Colonic mucosa (tissue), 4 donors: ENCODE data around the gene CAMK1. TPM values are rescaled to one million over a fixed set of nuclear protein-coding genes. Genes with fewer than 3 reads are reported as not detected.
A peak's percentile ranks its signal among the peaks of the same experiment; 100 is the strongest.

Experiments
- DNase-seq: peaks from one replicate; pipeline ENCODE4 v3.0.0-alpha.2; 2020
- H3K27ac ChIP-seq: fragments of 200-600 bp; one replicate; pipeline ENCODE4 v1.8.0; 2021
- H3K27me3 ChIP-seq: fragments of 200-600 bp; one replicate; pipeline ENCODE4 v1.8.0; 2021
- H3K36me3 ChIP-seq: fragments of 200-600 bp; one replicate; pipeline ENCODE4 v1.8.0; 2021
- H3K4me1 ChIP-seq: fragments of 200-600 bp; one replicate; pipeline ENCODE4 v1.8.0; 2021; ENCODE audit warnings: mild to moderate bottlenecking
- H3K4me3 ChIP-seq: fragments of 200-600 bp; one replicate; pipeline ENCODE4 v1.8.0; 2021
- H3K9ac ChIP-seq, 2 donors: one replicate each; pipeline ENCODE4 v1.7.0; 2013; ENCODE audit warnings: control low read depth in 2 of 2, low read depth in 2 of 2, low read length in 2 of 2
- H3K9me3 ChIP-seq: fragments of 200-600 bp; one replicate; pipeline ENCODE4 v1.8.0; 2021
- intact Hi-C: fragments of 100-400 bp; cut with DNase I; formaldehyde crosslinking; loops from one replicate; pipeline ENCODE4 v1.14.1; 2022
- total RNA-seq, 2 donors: library from RNA; stranded (reverse); fragmentation: NEBNext Ultra II Directional in 1 of 2; extraction: Animal tissue kit (Norgen Biotek cat#: 25700) in 1 of 2; gene quantifications; one replicate each; pipeline ENCODE4 v1.2.1, GENCODE V29; 2021
- TF ChIP-seq, protein P1 (sequence below): fragments of 200-600 bp; IDR thresholded peaks from one replicate; pipeline ENCODE4 v1.8.0; 2022; ENCODE audit warnings: antibody characterized with exemption, mild to moderate bottlenecking
- donor health status: healthy.
- donor health status: DM: no; HTN: no; CAD: no.
- donor health status: DM: no; HTN: no; CAD: no.

The CAMK1 gene
- total RNA-seq, 2 donors from 2014 or later = 7.8 to 16.5 TPM

DNA sequence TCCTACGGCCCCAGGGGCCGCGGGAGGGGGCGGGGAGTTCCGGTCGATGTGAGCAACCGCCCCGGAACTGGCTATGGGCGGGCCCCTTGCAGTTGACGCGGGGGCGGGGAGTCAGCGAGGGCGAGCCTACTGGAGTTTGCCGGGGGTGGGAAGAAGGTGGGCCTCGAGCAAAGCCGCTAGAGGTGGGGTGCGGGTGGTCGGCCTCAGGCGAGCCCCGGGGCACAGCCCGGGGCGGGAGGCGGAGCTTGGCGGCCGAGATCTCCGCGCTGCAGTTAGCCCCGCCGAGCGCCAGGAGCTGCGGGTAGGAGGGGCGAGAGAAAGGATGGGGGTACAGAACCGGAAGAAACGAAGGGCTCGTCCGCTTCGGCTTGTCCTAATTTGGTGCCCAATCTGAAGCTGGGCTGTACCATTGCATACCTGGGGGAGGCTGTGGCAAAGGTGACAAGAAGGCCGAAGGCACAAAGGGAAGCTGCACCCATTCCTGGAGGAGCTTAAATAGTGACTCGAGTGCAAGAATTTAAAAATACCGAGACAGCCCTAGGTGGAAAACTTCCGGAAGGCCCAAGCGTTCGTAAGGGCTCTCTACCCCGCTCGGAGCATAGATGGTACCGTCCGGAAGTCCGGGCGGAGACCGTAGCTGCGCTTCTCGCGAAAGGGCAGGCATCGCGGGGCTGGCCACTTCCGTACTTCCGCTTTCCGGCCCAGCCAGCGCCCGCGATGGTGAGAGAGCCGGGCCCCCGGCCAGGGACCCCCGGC lies 22.8 kb upstream of the CAMK1 start, which contains the start of the genes ARPC4 and TADA3:
Gene ARPC4 (plus strand): TSS at position 678 of the 756 bp plus-strand sequence. CDS start 40 bp downstream, at position 718.
Gene TADA3 (minus strand): TSS at position 69 of the 756 bp plus-strand sequence. CDS start 1,007 bp downstream, outside the sequence.
- H3K36me3 ChIP-seq = no peaks in the 10 kb centered on the region
- intact Hi-C loops = loop anchor here (5.0 kb wide), 1 partner anchor 45 kb away; the partner anchor contains the start of gene OGG1
- peak within 1 kb of the TSS; percentile 90 for H3K4me3 ChIP-seq
- H3K27me3 ChIP-seq = no peaks in the 10 kb centered on the region
- TF ChIP-seq, protein P1, sequence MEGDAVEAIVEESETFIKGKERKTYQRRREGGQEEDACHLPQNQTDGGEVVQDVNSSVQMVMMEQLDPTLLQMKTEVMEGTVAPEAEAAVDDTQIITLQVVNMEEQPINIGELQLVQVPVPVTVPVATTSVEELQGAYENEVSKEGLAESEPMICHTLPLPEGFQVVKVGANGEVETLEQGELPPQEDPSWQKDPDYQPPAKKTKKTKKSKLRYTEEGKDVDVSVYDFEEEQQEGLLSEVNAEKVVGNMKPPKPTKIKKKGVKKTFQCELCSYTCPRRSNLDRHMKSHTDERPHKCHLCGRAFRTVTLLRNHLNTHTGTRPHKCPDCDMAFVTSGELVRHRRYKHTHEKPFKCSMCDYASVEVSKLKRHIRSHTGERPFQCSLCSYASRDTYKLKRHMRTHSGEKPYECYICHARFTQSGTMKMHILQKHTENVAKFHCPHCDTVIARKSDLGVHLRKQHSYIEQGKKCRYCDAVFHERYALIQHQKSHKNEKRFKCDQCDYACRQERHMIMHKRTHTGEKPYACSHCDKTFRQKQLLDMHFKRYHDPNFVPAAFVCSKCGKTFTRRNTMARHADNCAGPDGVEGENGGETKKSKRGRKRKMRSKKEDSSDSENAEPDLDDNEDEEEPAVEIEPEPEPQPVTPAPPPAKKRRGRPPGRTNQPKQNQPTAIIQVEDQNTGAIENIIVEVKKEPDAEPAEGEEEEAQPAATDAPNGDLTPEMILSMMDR = no peak
- H3K9me3 ChIP-seq = no peaks in the 10 kb centered on the region
- DNase-seq = peak; percentile 94
- H3K4me1 ChIP-seq = peaks cover 4% of the 10 kb centered on the region
- H3K27ac ChIP-seq = peak within 1 kb of the TSS; percentile 96
- peak within 1 kb of the TSS; percentile 84 to 95 for H3K9ac ChIP-seq

DNA sequence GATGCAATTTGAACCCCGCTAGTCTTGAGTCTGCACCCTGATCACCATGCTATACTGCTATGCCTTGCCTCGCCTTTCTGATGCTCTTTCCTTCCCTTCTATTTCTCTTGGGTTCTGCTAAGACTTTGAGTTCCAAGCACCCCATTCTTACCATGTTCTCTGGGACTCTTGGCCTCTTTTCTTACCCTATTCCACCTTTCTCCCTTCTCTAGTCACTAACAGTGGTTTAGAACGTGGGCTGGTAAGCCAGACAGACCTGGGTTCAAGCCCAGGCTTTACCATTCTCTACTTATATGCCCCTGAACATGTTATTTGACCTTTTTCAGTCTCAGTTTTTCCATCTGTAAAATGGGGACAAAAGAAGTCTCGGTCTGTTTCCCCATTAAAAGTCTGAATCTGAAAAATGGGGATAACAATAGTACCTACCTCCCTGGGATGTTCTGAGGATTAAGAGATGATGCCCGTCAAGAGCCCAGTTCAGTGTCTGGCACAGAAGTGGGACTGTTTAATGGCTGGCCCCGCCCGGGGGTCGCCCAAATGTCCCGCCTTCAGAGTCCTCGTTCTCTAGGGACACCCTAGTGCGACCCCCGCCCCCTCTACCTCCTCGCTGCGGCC lies 22.1 kb upstream of the CAMK1 start:
- Histone ChIP-seq H3K4me1 (no peaks in the 10 kb centered on the region), H3K4me3 (peak overlapping the region; percentile 90), H3K27ac (peak overlapping the region; percentile 96), H3K9me3 (no peaks in the 10 kb centered on the region), H3K36me3 (no peaks in the 10 kb centered on the region), H3K27me3 (no peaks in the 10 kb centered on the region), H3K9ac (peak overlapping the region; percentile 84 to 95)
- intact Hi-C loops = loop anchor here (5.0 kb wide), 1 partner anchor 45 kb away; the partner anchor contains the start of gene OGG1
- TF ChIP-seq, protein P1 = no peak
- no peak for DNase-seq

DNA sequence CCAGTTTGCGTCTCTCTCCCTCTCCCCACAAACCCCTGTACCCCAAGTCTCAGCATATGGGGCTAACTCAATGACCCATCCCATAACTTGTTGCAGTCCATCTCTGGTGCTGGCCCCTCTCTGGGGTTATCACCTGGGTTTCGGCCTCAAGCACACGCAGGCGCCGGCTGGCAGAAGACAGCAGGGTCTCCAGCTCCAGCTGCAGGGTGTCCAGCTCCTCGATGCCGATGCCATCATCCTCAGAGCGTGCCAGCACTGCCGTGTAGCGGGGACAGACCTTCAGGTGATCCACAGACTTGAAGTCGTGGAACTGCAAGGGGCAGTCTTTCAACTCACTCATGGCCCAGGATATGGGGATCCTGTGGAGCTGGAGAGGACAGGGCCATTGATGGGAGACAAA lies 21.4 kb upstream of the CAMK1 start:
- Histone ChIP-seq H3K9ac (no peak overlapping the region), H3K27ac (no peak overlapping the region), H3K36me3 (no peaks in the 10 kb centered on the region), H3K4me1 (no peaks in the 10 kb centered on the region), H3K27me3 (no peaks in the 10 kb centered on the region), H3K4me3 (no peak overlapping the region), H3K9me3 (no peaks in the 10 kb centered on the region)
- intact Hi-C loops = loop anchor here (5.0 kb wide), 1 partner anchor 44 kb away; the partner anchor contains the start of gene OGG1
- TF ChIP-seq, protein P1 = no peak
- DNase-seq = no peak

DNA sequence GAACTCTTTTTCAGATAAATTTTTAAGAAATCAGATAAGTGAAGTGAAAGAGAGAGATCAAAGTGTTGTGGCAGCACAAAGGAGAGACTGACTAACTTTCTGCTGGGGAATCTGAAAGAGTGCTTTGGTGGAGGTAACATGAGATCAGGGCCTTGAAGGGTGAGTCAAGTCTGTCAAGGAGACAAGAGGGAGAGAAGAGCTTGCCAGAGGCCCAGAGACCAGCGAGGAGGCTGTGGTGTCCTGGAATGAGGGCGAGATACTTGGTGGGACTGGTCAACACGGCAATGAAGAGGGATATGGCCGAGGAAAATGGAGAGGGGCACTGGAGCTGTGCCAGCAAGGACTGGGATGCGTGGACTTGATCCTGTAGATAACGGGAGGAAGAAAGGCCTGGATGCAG lies 18.0 kb upstream of the CAMK1 start:
- no peak for DNase-seq
- no peaks in the 10 kb centered on the region for H3K27me3 ChIP-seq
- H3K36me3 ChIP-seq = no peaks in the 10 kb centered on the region
- H3K27ac ChIP-seq = no peak overlapping the region
- intact Hi-C loops = no loop called here
- no peak overlapping the region for H3K9ac ChIP-seq
- H3K4me3 ChIP-seq = no peak overlapping the region
- TF ChIP-seq, protein P1 = no peak
- H3K4me1 ChIP-seq = no peaks in the 10 kb centered on the region
- no peaks in the 10 kb centered on the region for H3K9me3 ChIP-seq

DNA sequence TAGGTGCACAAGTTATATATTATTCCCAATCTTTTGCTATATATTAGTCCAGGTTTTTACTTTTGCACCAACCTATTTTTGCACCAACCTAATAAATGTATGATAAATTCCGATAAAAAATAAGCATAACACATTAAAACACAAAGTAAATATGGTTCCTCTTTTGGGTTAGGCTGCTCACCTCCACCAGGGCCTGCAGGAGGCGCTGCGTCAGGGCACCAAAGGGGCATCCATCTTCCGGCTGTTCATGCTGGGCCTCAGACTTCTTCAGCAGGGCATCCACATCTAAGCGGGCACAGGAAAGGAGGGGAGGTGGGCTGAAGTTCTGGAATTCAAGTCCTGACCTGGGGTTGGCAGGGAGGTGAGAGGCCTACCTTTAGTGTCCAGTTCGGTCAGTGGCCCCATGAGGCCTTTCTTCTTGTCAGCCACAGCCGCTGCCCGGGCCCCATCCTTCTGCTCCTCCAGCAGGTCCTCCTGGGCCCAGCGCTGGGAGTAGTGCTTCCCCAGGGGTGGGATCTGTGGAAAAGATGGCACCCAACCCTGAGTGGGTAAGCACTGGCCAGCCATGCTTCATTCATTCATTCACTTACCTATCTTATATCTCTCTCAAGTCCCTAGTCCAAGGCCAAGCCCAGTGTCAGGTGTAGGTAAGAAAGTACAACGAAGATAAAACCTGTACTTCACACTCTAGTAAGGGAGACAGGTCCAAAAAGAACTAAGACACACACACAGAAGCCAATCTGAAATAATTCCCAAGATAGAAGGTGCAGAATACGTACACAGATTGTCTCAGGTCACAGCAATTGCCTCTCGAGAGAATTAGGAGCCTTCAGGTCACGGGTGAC lies 17.3 kb upstream of the CAMK1 start:
- intact Hi-C loops = no loop called here

More for the DNA sequence above, 17.3 kb upstream of the CAMK1 start:
- H3K27ac ChIP-seq = no peak overlapping the region
- H3K4me3 ChIP-seq = no peak overlapping the region
- no peaks in the 10 kb centered on the region for H3K27me3 ChIP-seq
- no peak for DNase-seq
- H3K36me3 ChIP-seq = no peaks in the 10 kb centered on the region
- H3K4me1 ChIP-seq = no peaks in the 10 kb centered on the region
- no peak overlapping the region for H3K9ac ChIP-seq
- no peaks in the 10 kb centered on the region for H3K9me3 ChIP-seq
- TF ChIP-seq, protein P1 = peak; percentile 21
